ENCODE results near the gene PM20D2. TPM values are rescaled to one million over a fixed set of nuclear protein-coding genes. Genes with fewer than 3 reads are reported as not detected.
"Not testable (repeated sequence)": the region's sequence is repeated elsewhere in the genome, so short reads cannot be mapped to it uniquely, and the experiment has no call there.

The PM20D2 gene
- total RNA-seq, 1 donor, result 5.2 TPM

GRCh38 chr6:89117211-89118108, 28.4 kb upstream of the PM20D2 start, which contains the start of gene SRSF12:
TSS of gene SRSF12 (minus strand) at chr6:89118071. CDS start at chr6:89117887, 184 bp downstream.
- no peak for TF ChIP-seq CTCF (IDR thresholded peaks at IDR 0.05; ENCODE audit: insufficient read depth, low read length)
- peak within 1 kb of the TSS; percentile 58 for H3K4me3 ChIP-seq (ENCODE audit: low read depth, low read length)
- DNase-seq (ENCODE audit: low read depth), result peak; percentile 26

- TF ChIP-seq CTCF (IDR thresholded peaks at IDR 0.05; ENCODE audit: insufficient read depth, low read length), result no peak
- no peak for DNase-seq (ENCODE audit: low read depth)
- no peak overlapping the region for H3K4me3 ChIP-seq (ENCODE audit: low read depth, low read length)
Measured at GRCh38 chr6:89118931-89119330, 26.9 kb upstream of the PM20D2 start.

GRCh38 chr6:89120371-89120770, 25.5 kb upstream of the PM20D2 start:
- no peak overlapping the region for H3K4me3 ChIP-seq (ENCODE audit: low read depth, low read length)
- peak; percentile 11 for DNase-seq (ENCODE audit: low read depth)
- TF ChIP-seq CTCF (IDR thresholded peaks at IDR 0.05; ENCODE audit: insufficient read depth, low read length), result no peak

- no peak overlapping the region for H3K4me3 ChIP-seq (ENCODE audit: low read depth, low read length)
- no peak for DNase-seq (ENCODE audit: low read depth)
- no peak for TF ChIP-seq CTCF (IDR thresholded peaks at IDR 0.05; ENCODE audit: insufficient read depth, low read length)
Measured at GRCh38 chr6:89121934-89122333, 23.9 kb upstream of the PM20D2 start.

GRCh38 chr6:89122625-89123024, 23.2 kb upstream of the PM20D2 start:
- H3K4me3 ChIP-seq (ENCODE audit: low read depth, low read length), result no peak overlapping the region
- peak; percentile 50 for TF ChIP-seq CTCF (IDR thresholded peaks at IDR 0.05; ENCODE audit: insufficient read depth, low read length)
- DNase-seq (ENCODE audit: low read depth), result peak; percentile 52

GRCh38 chr6:89128256-89128671, 17.6 kb upstream of the PM20D2 start:
- not testable (repeated sequence) for H3K4me3 ChIP-seq (ENCODE audit: low read depth, low read length); DNase-seq (ENCODE audit: low read depth)

GRCh38 chr6:89131599-89131998, 14.3 kb upstream of the PM20D2 start:
- DNase-seq (ENCODE audit: low read depth), result no peak
- no peak for TF ChIP-seq CTCF (IDR thresholded peaks at IDR 0.05; ENCODE audit: insufficient read depth, low read length)
- H3K4me3 ChIP-seq (ENCODE audit: low read depth, low read length), result no peak overlapping the region

Data from fibroblast of the aortic adventitia (primary cell).